Activated CD8-positive, alpha-beta T cell treated with anti-CD3 and anti-CD28 coated beads for 36 hours (primary cell): ENCODE measurements around the gene MRM3. TPM values are rescaled to one million over a fixed set of nuclear protein-coding genes. Genes with fewer than 3 reads are reported as not detected.
"Not testable (repeated sequence)": the region's sequence is repeated elsewhere in the genome, so short reads cannot be mapped to it uniquely, and the experiment has no call there.

Experiments
- ATAC-seq: fragments of 200-7000 bp; cut with Tn5 transposase; one replicate; pipeline ENCODE4 v1.10.0; 2021; ENCODE audit warnings: mild to moderate bottlenecking, moderate library complexity
- CTCF ChIA-PET: fragments of 350-600 bp; sonication (Branson Sonifier 250); formaldehyde crosslinking; loops from one replicate; lab custom pipeline; 2021; ENCODE audit warnings: antibody characterized with exemption; lab: Charles Lee
- POLR2A ChIA-PET: fragments of 350-600 bp; sonication (Branson Sonifier 250); formaldehyde crosslinking; loops from one replicate; lab custom pipeline; 2021; ENCODE audit warnings: antibody characterized with exemption; lab: Charles Lee
- DNase-seq: peaks from one replicate; pipeline ENCODE4 v3.0.0-alpha.2; 2020
- H3K27ac Mint-ChIP-seq: one replicate; pipeline ENCODE4 v1.8.0; 2021; ENCODE audit warnings: mild to moderate bottlenecking, mixed read lengths
- H3K27me3 Mint-ChIP-seq: one replicate; pipeline ENCODE4 v1.8.0; 2021; ENCODE audit warnings: mixed read lengths
- H3K36me3 Mint-ChIP-seq: one replicate; pipeline ENCODE4 v1.8.0; 2021; ENCODE audit warnings: low read depth, mixed read lengths
- H3K4me1 Mint-ChIP-seq: one replicate; pipeline ENCODE4 v1.8.0; 2021; ENCODE audit warnings: low read depth, mixed read lengths
- H3K4me3 Mint-ChIP-seq: one replicate; pipeline ENCODE4 v1.8.0; 2021; ENCODE audit warnings: mild to moderate bottlenecking, moderate library complexity, mixed read lengths
- H3K9me3 Mint-ChIP-seq: one replicate; pipeline ENCODE4 v1.8.0; 2021; ENCODE audit warnings: mixed read lengths
- CTCF ChIP-seq: fragments of 200-600 bp; IDR thresholded peaks from one replicate; pipeline ENCODE4 v1.8.0; 2022; ENCODE audit warnings: antibody characterized with exemption, mild to moderate bottlenecking
- intact Hi-C: fragments of 100-400 bp; cut with micrococcal nuclease; formaldehyde crosslinking; loops from one replicate; pipeline ENCODE4 v1.10.0; 2022
- total RNA-seq, 2 experiments: library from RNA; stranded (reverse); gene quantifications; one replicate each; pipeline ENCODE4 v1.2.3, GENCODE V29; 2021

Gene MRM3
- total RNA-seq, 2 experiments from 2014 or later, result 35.5 to 36.2 TPM

GRCh38 chr17:830950-831349, 48.8 kb downstream of the MRM3 start:
- intact Hi-C loops, result no loop called here
- ChIA-PET POLR2A (no interaction called here), CTCF (no interaction called here)
- H3K4me1 Mint-ChIP-seq, result no peaks in the 10 kb centered on the region
- H3K36me3 Mint-ChIP-seq, result no peaks in the 10 kb centered on the region
- ATAC-seq (no peak), DNase-seq (no peak)
- no peak for TF ChIP-seq CTCF
- peaks cover 2% of the 10 kb centered on the region for H3K9me3 Mint-ChIP-seq
- no peak overlapping the region for H3K4me3 Mint-ChIP-seq
- H3K27ac Mint-ChIP-seq, result no peak overlapping the region
- H3K27me3 Mint-ChIP-seq, result peaks cover 3% of the 10 kb centered on the region

- Mint-ChIP-seq H3K36me3 (no peaks in the 10 kb centered on the region), H3K27me3 (peaks cover 3% of the 10 kb centered on the region), H3K9me3 (peaks cover 2% of the 10 kb centered on the region), H3K4me3 (no peak overlapping the region), H3K27ac (no peak overlapping the region), H3K4me1 (no peaks in the 10 kb centered on the region)
- intact Hi-C loops, result no loop called here
- no peak for ATAC-seq
- CTCF ChIA-PET, result no interaction called here
- no peak for TF ChIP-seq CTCF
- no peak for DNase-seq
- POLR2A ChIA-PET, result interaction anchor here (1.3 kb wide), 1 partner anchor 17 kb away, joined by 3 read pairs; no protein-coding TSS in a partner anchor
Observed at GRCh38 chr17:834136-834535, 52.0 kb downstream of the MRM3 start.

DNA sequence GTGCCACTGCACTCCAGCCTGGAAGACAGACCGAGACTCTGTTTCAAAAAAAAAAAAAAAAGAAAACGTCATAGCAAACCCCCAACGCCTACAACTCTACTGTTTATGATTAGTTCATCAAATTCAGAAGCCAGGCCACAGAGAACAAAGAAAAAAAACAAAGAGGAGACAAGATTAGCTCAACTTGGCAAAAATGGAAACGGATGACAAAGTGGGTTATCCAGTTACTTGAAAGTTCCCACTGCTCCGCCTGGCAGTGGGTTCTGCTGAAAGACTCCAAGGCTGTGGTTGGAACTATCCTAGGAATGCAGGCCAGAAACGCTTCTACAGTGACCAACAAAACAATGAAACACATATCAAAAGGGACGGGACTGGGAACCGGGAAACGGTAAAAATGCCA, 53.1 kb downstream of the MRM3 start:
- no peak for TF ChIP-seq CTCF
- Mint-ChIP-seq H3K36me3 (no peaks in the 10 kb centered on the region), H3K9me3 (peaks cover 2% of the 10 kb centered on the region), H3K4me3 (no peak overlapping the region), H3K27ac (no peak overlapping the region), H3K27me3 (peaks cover 1% of the 10 kb centered on the region), H3K4me1 (no peaks in the 10 kb centered on the region)
- intact Hi-C loops, result no loop called here
- CTCF ChIA-PET, result no interaction called here
- DNase-seq, result no peak
- POLR2A ChIA-PET, result no interaction called here
- ATAC-seq, result no peak

- CTCF ChIA-PET, result not testable (repeated sequence)
Observed at GRCh38 chr17:835721-836120, 53.6 kb downstream of the MRM3 start.

DNA sequence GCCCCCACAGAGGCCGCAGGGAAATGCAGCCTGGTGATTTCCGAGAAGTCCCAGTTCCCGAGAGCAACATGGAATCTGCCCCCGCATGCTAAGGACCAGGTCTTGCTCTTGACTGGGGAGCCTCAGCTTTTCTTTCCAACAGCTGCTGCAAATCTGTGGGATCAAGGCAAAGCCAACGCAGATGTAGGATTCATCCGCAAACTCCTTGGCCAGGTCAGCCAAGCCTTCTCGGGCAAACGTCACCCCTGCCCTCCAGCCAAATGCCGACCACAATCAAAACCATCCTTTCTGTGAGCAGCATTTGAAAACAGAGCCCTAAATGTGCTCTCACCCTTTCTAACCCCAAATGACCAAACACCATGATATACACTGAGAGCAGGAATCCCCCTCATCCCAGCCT, 54.0 kb downstream of the MRM3 start:
- Mint-ChIP-seq H3K4me1 (no peaks in the 10 kb centered on the region), H3K36me3 (no peaks in the 10 kb centered on the region), H3K27ac (no peak overlapping the region), H3K27me3 (no peaks in the 10 kb centered on the region), H3K4me3 (no peak overlapping the region), H3K9me3 (peaks cover 2% of the 10 kb centered on the region)
- POLR2A ChIA-PET, result no interaction called here
- ATAC-seq, result no peak
- no peak for DNase-seq
- CTCF ChIA-PET, result no interaction called here
- intact Hi-C loops, result no loop called here
- TF ChIP-seq CTCF, result no peak

More at GRCh38 chr17:835721-836120, 53.6 kb downstream of the MRM3 start:
- H3K36me3 Mint-ChIP-seq, intact Hi-C loops, H3K27ac Mint-ChIP-seq, POLR2A ChIA-PET, DNase-seq, ATAC-seq, H3K9me3 Mint-ChIP-seq, H3K4me3 Mint-ChIP-seq, H3K27me3 Mint-ChIP-seq, H3K4me1 Mint-ChIP-seq: not testable (repeated sequence)

DNA sequence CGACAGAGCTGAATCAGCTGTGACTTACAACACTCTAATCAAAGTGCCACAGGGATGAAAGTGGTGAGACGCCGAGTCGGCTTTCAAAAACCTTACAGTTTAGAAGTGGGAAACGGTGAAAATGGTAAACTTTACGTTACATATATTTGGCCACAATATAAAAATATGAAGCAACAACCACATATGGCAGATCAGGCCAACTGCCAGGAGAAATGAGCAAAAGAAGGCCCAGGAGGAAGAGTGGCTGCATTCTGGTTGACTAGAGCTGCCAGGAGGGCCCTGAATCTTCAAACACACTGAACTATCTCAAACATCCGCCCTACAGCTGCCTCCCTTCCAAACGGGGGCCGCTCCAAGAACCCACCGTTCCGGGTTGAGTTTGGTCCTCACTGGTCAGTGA, 56.3 kb downstream of the MRM3 start:
- Mint-ChIP-seq H3K4me3 (no peak overlapping the region), H3K27me3 (peaks cover 3% of the 10 kb centered on the region), H3K27ac (no peak overlapping the region), H3K4me1 (no peaks in the 10 kb centered on the region), H3K36me3 (no peaks in the 10 kb centered on the region), H3K9me3 (no peaks in the 10 kb centered on the region)
- intact Hi-C loops, result no loop called here
- ATAC-seq (no peak), DNase-seq (no peak)
- POLR2A ChIA-PET, result interaction anchor here (1.1 kb wide), 1 partner anchor 134 kb away, joined by 6 read pairs; no protein-coding TSS in a partner anchor
- CTCF ChIA-PET, result no interaction called here
- no peak for TF ChIP-seq CTCF
